NCI-H345 treated with DMSO at 0.1 percent for 48 hours (cell line): ENCODE measurements around the gene PITPNC1.
"Not testable (repeated sequence)": the region's sequence is repeated elsewhere in the genome, so short reads cannot be mapped to it uniquely, and the experiment has no call there.

ENCODE experiments used
- DNase-seq: peaks from one replicate; lab custom pipeline; 2025; ENCODE audit not compliant: unreplicated experiment; lab: John Stamatoyannopoulos, UW

Gene PITPNC1

GRCh38 chr17:67482764-67483163, 105.7 kb downstream of the PITPNC1 start:
- no peak for DNase-seq

- no peak for DNase-seq
Observed at GRCh38 chr17:67484261-67484660, 107.2 kb downstream of the PITPNC1 start.

DNA sequence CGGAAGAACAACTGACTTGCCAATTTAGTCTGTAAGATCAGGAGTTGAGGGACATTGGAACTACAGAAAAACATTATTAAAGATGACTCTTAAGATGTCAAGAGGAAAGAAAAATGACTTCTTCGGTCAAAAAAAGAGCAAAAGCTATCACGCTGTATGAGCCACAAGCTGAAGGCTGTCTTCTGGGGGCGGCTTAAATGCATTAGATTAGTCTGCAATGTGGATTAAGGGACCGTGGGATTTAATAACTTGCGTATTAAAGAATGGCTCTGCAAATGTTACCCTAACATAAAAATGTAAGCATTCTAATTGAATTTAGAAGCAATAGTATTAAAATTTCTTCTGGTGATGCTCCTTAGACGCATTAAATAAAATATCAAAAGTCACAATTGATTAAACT, 108.6 kb downstream of the PITPNC1 start:
- DNase-seq = no peak

- DNase-seq = no peak
Observed at GRCh38 chr17:67487506-67487905, 110.4 kb downstream of the PITPNC1 start.

- DNase-seq = no peak
Observed at GRCh38 chr17:67488161-67488560, 111.1 kb downstream of the PITPNC1 start.

DNA sequence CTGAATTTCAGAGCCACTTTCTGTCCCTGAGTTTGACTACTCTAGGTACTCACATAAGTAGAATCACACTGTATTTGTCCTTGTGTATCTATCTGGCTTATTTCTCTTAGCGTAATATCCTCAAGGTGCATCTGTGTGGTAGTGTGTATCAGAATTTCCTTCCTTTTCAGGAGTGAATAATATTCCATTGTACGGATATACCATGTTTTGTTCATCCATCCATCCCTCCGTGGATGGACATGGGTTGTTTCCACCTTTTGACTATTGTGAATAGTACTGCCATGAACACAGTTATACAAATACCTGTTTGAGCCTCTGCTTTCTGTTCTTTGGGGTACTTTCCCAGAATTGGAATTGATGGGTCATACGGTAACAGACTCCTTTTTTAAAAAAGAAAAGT, 111.7 kb downstream of the PITPNC1 start:
- DNase-seq = no peak

- DNase-seq = no peak
Observed at GRCh38 chr17:67489273-67489672, 112.2 kb downstream of the PITPNC1 start.

GRCh38 chr17:67490471-67490870, 113.4 kb downstream of the PITPNC1 start:
- no peak for DNase-seq

DNA sequence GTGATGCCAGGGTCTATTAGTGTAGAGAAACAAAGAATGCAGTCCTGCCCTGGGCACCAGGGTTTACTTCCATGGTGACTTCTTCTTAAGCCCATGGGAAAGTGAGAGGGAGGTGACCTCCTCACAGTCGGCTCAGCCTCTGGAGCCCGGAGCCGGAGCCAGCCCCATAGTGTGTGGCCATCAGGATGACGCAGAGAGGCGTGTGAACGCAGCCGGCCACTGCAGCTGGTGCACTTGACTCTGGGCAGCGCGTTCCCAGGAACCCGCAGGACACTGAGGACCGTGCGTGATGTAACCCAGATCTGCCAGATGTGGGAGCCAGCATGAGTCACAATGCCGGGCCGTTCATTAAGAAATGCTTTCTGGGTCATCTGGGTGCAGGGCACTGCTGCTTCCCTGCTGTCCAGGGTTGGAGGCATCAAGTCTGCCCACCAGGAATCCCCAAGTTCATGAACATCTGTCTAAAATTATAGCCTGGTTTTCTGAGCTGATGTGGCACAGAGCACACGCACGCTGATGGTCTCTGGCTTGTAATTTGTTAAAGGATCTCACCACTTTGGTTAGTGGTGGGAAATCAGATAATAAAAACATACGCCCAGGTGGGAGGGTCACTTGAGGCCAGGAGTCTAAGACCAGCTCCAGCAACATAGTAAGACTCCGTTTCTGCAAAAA, 114.1 kb downstream of the PITPNC1 start:
- DNase-seq = no peak

DNA sequence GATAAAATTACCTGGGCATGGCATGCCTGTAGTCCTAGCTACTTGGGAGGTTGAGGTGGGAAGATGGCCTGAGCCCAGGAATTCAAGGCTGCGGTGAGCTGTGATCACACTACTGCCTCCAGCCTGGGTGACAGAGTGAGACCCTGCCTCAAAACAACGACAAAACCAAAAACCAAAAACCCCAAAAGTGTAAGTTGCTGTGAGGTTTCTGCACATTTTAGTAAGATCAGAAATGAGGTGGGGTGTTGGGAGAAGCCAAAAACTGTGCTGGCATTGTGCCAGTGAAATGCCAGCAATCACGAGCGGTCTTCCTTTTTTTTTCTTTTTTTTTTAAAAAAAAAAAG, 114.6 kb downstream of the PITPNC1 start:
- DNase-seq = no peak

DNA sequence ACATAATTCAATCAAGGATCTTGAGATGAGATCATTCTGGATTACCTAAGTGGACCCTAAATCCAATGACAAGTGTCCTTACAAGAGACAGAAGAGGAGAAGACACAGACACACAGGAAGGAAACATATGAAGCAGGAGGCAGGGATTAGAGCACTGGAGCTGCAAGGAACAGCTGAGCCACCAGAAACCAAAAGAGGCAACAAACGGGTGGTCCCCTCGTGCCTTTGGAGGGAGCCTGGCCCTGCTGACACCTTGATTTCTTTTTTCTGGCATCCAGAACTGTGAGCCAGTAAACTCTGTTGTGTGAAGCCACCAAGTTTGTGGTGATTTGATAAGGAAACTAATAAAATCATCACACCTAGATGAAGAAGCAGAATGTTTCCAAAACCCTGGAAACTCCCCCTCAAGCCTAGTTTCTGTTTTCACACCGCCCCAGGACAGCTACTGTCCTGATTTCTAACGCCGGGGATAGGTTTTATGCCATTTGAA, 115.2 kb downstream of the PITPNC1 start:
- no peak for DNase-seq

DNA sequence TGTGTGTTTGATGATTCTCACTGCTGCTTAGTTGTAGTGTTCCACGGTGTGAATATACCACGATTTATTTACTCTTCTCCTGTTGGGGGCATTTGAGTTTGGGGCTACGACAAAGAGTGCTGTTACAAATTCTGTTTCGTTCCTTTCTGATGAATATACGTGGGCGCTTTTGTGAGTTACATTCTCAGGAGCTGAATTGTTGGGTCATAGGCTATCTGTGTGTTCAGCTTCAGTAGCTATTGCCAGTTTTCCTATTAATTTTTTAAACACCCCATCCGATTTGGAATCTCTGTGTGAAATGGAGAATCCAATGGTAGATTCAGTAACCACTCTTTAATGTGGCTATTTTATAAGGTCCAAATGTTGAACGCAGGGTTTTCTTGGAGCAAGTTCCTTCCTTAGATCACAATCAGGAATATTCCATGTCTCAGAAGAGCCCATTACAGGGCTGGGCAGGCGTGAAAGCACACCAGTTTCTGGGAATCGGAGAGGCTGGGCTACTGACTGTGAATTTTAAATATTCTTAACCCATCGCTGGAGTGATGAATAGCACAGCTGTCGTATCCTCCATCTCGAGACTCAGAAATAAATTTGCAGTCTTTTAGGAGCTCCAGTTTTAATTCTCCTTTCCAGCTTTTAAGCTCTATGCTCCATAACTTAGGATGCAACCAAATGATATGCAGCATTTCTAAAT, 115.9 kb downstream of the PITPNC1 start:
- DNase-seq = no peak

DNA sequence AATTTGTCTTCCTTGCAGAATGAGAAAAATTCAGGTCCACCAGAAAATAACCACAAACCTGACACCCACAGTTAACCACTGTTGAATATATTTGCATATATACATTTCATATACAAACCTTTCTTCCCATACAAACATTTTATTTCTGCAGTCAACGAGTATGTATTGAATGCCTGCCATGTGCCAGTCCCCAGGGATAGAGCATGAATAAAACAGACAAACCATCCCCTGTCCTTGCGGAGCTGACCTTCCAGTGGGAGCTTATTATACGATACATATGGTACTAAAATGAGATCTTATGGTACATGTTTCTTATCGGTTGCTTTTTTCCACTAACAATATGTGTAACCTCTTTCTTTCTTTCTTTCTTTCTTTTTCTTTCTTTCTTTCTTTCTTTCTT, 116.7 kb downstream of the PITPNC1 start:
- no peak for DNase-seq

- not testable (repeated sequence) for DNase-seq
Observed at GRCh38 chr17:67495534-67495933, 118.5 kb downstream of the PITPNC1 start.

DNA sequence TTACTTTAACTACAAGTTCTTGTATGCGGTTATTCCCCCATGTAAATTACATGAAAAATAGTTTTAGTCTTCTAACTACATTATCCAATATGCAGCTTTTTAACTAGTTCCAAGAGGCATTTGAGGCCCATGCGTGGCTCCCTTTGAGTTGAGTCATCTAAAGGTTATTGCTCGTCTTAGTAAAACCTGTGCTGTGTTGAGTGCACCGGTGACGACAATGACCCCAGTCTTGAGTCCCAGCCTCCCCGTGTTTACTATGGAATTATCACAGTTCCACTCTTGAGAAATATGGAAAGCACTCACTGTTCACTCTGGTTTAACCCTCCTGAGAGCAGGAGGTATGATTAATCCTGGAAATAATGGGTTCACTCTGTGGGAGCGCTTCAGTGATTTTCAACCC, 119.2 kb downstream of the PITPNC1 start:
- DNase-seq = no peak

- DNase-seq = no peak
Observed at GRCh38 chr17:67499685-67500084, 122.6 kb downstream of the PITPNC1 start.

DNA sequence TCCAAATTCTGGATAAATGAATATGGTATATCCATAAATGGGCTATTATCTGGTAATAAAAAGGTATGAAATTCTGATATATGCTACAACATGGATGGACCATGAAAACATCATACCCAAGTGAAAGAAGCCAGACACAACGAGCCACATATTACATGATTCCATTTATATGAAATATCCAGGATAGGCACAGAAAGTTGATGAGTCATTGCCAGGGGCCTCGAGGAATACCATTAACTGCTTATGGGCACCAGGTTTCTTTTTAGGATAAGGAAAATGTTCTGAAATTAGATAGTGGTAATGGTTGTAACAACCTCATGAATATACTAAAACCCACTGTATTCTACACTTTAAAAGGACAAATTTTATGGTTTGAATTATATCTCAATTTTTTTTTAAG, 123.2 kb downstream of the PITPNC1 start:
- DNase-seq = no peak

GRCh38 chr17:67500677-67501300, 123.7 kb downstream of the PITPNC1 start:
- no peak for DNase-seq

GRCh38 chr17:67502151-67502550, 125.1 kb downstream of the PITPNC1 start:
- no peak for DNase-seq

GRCh38 chr17:67503184-67503583, 126.1 kb downstream of the PITPNC1 start:
- no peak for DNase-seq

- no peak for DNase-seq
Observed at GRCh38 chr17:67503739-67504138, 126.7 kb downstream of the PITPNC1 start.

- DNase-seq = no peak
Observed at GRCh38 chr17:67504182-67504581, 127.1 kb downstream of the PITPNC1 start.
